Measurements from ENCODE around the gene EIF2S1.
"Not testable (repeated sequence)": the region's sequence is repeated elsewhere in the genome, so short reads cannot be mapped to it uniquely, and the experiment has no call there.

Gene EIF2S1

DNA sequence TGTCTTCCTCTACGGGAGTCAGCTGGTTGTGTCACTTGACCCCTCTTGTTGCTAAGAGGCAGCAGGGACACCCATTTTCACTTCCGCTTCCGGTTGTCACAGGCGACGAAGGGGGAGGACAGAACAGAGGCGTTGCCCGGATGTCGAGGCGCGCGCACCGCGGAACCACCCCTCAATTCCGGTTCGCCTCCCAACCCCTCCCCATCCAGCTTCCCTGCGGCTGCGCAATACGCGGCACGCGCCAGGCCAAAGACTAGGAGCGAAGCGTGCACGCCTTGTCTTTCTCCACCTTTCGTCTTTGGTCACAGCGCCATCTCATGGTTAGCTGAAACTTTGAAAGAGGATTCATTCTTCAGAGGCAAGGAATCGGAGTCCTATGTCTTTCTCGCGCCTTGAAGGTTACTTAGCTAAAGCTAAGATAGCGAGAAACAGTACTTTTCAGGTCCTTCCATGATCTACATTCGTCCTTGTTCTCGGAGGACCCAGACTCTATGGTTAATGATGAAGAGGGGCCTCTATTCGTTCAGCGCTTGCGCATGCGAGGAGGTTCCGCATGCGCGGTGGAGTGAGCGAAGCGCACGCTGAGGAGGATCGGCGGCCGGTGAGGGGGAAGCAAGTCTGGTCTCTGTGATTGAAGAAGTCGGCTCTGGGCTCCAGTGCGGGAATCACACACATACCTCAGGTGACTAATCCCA is at the start of gene EIF2S1, which contains the start of gene ATP6V1D:
EIF2S1 (plus strand) TSS at position 554 of the 695 bp plus-strand sequence. CDS start 4,440 bp downstream, outside the sequence.
ATP6V1D (minus strand) TSS at position 30 of the 695 bp plus-strand sequence. CDS start 106 bp downstream, outside the sequence.
- DNase-seq: peak; percentile 48

DNA sequence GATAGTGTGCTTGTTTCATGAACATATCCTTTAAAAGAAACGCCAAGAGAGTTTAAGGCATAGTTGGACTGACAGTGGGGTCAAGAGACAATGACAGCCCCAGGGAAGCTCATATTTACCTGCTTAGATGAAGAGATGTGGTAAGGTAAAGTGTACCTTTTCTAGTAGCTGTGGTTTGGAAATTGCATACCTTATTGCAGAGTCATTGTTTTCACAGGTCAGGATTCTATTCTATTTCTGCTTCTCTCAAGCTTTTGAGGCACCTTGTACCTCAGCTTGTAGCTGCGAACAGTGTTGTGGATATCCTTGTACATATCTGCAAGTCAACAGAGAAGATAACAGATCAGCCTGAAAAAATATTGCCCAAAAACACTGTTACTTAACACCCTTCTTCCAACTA is 48.3 kb upstream of the EIF2S1 start:
- DNase-seq: no peak

DNA sequence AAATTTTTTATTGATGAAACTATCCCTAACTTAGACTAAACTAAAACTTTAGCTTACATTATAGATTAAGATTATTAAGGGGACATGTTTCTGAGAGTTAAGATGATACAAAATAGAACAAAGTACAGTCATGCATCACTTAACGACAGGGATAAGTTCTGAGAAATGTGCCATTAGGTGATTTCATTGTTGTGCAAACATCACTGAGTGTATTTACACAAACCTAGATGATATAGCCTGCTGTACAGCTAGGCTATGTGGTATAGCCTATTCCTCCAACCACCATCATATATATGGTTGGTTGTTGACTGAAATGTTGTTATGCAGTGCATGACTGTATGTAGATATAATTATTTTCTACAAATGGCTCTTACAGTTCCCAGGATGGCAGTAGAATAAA is 47.0 kb upstream of the EIF2S1 start:
- no peak for DNase-seq

DNA sequence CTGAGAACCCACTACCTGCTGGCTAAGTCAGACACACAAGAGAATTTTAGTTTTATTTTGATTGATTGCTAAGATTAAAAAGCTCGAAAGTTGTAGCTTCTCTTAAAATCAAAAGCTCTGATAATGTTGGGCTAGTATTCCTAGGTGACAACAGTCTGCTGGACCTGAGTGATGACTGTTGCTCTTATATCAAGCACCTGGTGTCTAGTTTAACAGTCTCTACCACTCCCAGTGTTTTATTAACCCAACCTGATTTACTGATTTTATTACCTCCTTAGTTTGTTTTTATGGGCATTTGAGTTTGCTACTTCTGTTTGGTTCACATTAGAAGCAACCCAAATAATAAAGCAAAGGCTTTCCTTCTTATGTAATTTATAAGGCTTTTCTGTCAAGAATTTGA is 42.3 kb upstream of the EIF2S1 start:
- DNase-seq: no peak

DNA sequence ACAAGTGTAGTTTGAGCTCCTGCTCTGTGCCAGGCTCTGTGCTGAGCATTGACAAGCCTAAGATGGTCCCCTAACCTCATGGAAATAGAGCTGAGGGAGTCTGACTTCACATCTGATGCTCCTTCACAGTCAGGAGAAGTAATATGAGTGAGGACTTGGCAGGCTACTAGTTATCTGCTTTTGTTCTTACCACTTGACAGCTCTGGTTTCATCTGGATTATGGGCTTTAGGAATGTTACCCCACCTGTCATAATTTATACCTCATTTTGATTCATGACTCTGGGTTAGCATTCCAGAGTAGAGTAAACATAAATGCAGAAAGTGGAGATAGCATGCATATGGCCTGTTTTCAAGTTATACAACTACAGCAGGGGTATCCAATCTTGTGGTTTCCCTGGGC is 41.0 kb upstream of the EIF2S1 start:
- DNase-seq: no peak

DNA sequence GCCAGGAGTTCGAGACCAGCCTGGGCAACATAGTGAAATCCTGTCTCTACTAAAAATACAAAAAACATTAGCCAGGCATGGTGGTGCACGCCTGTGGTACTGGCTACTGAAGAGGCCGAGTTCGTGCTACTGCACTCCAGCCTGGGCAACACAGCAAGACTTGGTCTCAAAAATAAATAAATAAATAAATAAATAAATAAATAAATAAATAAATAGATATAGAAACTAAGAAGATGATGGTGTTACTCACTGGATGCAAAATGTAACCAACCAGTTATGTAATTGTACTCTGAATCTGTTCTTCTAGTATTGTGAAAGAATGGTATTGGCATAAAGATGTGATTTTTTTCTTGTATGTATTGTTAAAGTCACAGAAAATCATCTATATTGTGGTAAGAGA is 30.5 kb upstream of the EIF2S1 start:
- DNase-seq: not testable (repeated sequence)

DNA sequence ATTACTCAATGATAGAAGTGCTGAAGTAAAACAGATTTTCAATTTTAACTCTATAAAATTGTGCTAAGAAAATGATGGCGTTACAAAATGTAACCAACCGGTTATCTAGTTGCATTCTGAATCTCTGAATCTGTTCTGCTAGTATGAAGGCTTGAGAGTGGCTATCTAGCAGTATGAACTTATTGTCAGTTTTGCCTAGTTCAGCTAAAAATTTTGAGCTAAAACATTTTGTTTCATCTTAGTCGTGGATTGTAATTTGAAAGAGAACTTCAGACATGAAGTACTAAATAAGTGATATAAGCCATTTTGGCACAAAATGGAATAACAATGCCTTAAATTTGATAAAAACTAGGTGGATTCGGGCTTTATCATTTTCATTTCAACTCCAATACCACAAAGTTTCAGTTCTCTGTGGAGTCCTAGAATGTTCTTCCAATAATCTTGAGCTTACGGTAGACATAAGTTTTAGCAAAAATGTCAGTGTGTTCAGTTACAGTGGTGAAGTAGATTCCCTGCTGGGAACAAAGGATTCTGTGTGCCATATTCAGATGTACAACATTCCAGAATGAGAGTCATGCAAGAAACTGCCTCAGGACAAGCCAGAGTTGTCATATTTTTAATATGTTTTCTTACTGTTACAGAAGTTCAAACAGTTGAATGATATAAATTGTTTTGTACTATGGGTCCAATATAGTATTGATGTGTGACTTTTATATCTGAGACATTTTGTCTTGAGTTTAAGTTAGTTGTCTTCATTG is 28.6 kb upstream of the EIF2S1 start:
- DNase-seq: no peak

DNA sequence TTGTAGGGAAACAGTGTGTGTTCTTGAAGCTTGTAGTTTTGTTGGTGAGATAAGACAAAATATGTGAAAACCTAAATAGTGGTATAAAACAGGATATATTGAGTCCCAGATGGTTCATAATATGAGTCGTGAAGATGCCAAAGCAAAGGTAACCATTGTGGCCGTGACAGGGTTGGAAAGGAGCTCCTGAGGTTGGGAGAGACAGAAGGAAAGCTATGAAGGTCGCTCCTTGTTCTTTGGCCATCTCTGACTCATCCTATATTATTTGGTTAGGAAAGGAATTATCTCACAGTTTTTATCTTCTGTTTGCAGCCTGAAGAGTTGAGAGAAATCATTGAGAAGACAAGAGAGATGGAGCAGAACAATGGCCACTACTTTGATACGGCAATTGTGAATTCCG is 27.7 kb upstream of the EIF2S1 start:
- DNase-seq: no peak

DNA sequence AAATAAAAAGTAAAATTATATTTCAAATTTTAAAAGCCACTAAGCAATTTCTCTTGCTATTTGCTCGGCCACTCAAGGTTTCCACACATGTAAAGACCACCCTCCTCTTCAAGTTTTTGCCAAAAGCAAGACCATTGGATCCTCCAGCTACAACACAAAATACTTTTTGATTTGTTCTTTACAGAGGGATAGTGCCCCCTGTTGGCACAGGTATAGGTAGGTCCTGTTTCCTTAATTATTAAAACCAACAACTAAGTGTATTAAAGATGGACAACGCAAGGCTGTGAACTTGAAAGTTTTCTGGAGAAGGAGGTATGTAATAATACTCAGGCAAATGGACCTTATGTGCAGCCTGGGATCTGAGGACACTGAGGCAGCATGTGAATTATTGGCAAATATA is 24.3 kb upstream of the EIF2S1 start:
- DNase-seq: no peak

DNA sequence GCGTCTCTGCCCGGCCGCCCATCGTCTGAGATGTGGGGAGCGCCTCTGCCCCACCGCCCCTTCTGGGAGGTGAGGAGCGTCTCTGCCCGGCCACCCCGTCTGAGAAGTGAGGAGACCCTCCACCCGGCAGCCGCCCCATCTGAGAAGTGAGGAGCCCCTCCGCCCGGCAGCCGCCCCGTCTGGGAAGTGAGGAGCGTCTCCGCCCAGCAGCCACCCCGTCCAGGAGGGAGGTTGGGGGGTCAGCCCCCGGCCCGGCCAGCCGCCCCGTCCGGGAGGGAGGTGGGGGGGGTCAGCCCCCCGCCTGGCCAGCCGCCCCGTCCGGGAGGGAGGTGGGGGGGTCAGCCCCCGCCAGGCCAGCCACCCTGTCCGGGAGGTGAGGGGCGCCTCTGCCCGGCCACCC is 18.9 kb upstream of the EIF2S1 start:
- not testable (repeated sequence) for DNase-seq

DNA sequence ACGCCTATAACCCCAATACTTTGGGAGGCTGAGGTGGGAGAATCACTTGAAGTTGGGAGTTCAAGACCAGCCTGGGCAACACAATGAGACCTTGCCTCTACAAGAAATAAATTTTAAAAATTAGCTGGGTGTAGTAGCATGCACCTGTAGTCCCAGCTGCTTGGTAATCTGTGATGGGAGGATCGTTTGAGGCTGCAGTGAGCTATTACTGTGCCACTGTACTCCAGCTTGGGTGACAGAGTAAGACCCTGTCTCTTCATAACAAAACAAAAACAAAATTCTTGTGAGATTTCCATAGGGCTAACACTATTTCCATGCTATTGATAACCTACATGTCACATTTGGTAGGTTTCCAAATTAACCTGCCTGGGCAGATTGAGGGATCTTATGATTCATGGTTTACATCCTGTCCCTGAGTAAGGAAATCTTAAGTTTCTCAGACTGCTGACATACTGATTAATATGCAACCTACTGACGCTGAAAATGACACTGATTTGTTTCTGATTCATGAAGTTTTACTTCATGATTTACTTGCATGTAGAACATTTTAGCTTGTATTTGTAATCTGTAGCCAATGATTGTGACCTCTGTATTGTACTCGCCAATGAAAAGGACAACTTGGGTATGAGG is 16.4 kb upstream of the EIF2S1 start:
- DNase-seq: no peak

DNA sequence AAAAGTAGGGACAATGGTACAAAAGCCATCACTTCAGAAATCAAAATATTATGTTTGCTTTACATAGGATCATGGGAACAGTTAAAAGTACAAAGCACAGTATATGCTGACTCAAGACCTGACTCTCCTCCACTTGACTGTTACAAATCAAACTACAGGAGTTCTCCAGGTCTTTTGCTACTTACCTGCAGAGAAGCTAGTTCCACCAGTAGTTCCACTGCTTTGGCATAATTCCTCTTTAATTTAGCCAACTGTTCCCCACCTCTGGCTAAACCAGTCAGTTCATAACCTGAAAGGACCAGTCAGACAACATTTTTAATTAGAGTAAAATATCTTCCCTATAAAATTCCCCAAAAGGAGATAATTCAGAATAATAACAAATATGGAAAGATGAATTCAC is 14.5 kb upstream of the EIF2S1 start:
- DNase-seq: no peak

DNA sequence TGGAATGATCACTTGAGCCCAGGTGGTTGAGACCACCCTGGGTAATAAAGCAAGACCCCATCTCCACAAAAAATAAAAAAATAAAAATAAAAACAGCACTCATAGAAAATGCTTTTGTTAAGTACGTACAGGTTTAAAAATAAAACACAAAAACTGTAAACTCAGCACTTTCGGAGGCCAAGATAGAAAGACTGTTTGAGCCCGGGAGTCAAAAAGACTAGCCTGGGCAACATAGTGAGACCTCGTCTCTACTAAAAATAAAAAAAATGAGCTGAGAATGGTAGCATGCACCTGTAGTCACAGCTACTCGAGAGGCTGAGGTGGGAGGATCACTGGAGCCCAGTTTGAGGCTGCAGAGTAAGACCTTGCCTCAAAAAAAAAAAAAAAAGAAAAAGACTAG is 8.1 kb upstream of the EIF2S1 start:
- DNase-seq: no peak

DNA sequence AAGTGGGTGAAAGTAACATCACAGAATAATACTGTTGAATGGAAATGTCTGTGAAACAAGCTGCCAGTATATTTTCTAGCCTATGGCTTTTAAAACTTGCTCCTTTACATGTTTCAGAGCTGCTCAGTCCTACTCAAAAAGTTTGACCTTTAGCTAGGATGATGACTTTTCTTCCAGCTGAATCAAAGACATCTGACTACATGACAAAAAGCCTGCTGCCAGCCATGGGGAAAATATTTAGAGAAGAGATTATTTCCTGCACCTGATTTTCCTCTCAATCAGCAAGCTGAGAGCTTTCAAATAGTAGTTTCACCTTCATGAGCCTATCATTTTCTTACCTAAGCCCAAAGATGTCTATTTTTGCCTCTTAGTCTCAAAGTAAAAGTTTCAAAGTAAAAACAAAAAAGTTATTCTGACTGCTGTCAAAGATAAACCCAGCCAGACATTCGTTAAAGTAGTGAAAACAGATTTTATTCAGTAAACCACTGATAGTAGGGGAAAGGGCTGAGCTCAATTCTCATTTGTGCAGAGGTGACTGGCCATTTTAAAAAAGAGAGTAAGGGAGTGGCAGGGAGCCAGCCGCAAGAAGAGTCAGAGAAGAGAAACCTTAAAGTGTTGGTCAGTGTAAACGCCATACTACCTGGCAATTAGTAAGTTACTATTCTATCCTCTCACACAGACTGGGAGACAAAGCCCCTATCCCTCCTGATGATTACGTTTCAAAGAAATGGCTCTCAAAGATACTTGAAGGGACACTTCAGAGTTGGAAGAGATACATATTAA is 2.8 kb upstream of the EIF2S1 start:
- DNase-seq: no peak

DNA sequence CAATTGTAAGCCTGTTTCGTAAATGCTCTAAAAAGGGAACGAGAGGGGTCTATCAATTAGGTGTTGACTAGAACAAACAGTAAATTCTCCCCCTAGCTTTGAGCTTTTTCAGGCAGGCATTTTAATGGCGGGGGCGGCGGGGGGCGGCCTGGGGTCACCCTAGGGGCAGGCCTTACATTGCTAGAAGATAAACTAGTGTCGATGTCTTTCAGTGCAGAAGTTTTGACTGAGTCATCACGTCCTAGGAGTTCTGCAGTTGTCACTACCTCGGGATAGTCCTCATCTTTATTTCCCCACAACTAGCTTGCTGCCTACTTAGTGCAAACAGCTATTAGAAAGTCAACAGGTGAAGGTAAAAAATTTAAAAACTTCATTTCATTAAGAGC is 2.2 kb upstream of the EIF2S1 start:
- no peak for DNase-seq

DNA sequence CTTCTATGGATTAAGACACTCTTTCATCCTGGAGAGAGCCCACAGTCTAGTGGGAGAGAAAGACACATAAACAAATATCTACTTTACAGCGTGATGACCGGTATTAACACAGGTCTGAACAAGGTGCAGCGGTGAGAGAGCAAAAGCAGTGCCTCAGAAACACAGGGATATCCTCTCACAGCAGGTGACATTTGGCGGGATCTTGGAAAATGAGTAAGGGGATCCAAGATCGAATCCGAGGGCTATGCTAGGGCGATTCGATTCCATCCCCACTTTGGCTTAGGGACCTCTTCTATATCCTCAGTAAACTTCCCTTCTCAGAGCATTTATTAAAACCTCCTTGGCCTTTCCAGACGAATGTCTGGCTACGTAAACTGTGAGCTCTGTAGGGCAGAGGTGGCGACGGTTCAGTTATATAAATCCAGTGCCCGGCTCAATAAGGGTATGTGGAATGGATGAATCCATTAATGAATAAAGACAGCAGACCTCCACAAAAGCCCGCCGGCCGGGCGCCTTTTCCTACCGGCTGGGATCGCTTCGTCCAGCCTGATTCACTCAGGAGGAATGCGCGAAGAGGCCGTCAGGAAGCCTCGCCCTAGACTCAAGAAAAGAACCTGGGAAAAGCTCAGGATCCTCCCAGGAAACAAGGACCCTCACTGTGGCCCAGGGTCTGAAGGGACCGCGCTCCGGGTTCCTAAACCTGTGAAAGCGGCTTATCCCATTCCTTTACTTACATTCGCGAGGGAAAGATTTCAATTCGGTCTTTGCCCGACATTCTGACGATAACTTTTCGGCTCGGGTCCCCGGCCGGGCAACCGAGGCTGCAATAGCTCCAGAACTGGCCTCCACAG is 979 bp upstream of the EIF2S1 start:
- no peak for DNase-seq

DNA sequence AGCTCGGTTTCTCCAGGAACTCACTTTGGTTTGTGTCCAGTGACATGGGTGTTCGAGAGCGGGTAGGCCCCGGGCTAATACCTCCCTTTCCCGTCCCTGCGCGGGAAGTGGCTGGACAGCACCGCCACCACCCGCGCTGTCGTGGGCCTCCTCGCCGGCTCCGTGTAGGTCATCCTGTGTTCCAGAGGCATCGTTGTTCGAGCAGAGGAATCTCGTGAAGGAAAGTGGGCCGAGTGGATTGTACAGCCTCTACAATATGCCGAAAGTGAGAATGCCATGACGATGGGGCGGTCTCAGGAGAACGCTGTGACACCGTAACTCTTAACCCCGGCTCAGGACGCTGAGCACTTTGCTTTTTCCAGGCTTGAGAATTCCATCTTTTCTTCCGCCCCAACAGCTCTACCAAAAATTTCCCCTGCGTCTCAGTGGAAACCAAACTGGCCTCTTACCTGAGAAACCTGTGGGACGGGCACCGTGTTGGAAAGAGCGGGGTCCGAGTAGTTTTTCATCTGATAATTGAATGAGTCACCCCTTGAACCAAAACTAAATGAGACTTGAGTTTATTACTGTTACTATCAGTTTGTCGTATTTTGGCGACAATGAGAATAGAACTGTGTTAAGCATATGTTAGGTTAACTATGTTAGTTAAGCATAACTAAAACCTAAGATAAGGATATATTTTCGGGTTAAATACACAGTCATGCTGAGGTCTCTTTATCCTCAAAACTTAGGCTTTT is 510 bp downstream of the EIF2S1 start:
- no peak for DNase-seq

DNA sequence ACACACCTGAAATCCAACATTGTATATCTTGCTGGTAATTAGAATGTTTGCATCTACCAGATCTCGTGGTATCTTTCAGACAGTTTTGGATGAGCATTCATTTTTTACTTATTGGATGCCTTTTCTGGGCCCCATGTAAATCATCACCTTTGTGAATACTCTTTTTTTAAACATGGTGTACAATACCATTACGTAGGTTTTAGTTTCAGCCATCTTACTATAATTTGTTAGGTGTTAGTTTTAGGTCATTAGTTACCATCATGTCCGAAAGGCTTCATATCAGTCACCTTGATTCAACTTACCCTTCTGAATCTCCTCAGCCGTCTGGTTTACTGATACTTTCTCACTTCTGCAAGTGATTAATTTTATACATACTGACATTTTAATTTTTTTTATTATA is 5.3 kb downstream of the EIF2S1 start:
- no peak for DNase-seq

DNA sequence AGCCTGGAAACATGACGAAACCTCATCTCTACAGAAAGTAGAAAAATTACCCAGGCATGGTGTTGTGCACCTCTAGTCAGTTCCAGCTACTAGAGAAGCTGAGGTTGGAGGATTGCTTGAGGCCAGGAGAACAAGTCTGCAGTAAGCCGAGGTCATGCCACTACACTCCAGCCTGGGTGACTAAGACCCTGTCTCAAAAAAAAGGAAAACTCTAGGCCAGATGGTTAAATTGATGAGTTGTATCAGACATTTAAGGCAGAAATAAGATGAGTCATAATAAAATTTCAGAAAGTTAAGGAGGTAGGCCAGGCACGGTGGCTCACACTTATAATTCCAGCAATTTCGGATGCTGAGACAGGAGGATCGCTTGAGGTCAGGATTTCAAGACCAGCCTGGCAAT is 10.7 kb downstream of the EIF2S1 start:
- DNase-seq: no peak

DNA sequence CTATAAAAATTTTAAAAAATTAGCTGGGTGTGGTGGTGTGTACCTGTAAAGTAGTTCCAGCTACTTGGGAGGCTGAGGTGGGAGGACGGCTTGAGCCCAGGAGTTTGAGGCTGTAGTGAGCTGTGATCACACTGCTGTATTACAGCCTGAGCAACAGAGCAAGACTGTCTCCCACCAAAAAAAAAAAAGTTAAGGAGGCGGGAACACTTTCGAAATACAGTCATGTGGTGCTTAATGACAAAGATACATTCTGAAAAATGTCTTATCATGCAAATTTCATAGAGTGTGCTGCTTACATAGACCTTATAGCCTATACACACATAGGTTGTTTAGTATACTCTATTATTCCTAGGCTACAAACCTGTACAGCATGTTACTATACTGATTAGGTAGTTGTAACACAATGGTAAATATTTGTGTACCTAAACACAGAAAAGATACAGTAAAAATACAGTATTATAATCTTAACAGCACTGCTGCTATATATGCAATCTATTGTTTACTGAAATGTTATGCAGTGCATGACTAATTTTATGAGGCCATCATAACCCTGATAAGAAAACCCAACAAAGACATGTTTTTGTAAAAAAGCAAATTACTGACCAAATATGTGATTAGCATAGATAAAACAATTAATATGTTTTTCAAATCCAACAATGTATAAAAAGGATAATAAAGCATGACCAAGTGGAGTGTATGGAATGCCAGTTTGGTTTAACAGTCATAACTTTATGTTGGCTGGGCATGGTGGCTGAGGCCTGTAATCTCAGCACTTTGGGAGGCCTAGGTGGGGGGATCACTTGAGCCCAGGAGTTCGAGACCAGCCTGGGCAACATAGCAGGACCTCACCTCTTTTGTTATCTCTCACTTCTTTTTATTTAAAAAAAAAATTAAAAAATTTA is 11.4 kb downstream of the EIF2S1 start:
- DNase-seq: no peak
